B cell (primary cell): ENCODE data around the gene CPLANE2.

ENCODE experiments used
- CTCF ChIP-seq: fragments of 200-600 bp; IDR thresholded peaks from one replicate; pipeline ENCODE4 v1.8.0; 2022; ENCODE audit warnings: antibody characterized with exemption, mild to moderate bottlenecking
- EZH2 ChIP-seq: IDR thresholded peaks from 2 replicates; pipeline ENCODE4 v1.6.1; 2012; ENCODE audit warnings: borderline replicate concordance, low read depth, mild to moderate bottlenecking, moderate library complexity, low read length; ENCODE audit not compliant: insufficient read depth, poor library complexity, severe bottlenecking

DNA sequence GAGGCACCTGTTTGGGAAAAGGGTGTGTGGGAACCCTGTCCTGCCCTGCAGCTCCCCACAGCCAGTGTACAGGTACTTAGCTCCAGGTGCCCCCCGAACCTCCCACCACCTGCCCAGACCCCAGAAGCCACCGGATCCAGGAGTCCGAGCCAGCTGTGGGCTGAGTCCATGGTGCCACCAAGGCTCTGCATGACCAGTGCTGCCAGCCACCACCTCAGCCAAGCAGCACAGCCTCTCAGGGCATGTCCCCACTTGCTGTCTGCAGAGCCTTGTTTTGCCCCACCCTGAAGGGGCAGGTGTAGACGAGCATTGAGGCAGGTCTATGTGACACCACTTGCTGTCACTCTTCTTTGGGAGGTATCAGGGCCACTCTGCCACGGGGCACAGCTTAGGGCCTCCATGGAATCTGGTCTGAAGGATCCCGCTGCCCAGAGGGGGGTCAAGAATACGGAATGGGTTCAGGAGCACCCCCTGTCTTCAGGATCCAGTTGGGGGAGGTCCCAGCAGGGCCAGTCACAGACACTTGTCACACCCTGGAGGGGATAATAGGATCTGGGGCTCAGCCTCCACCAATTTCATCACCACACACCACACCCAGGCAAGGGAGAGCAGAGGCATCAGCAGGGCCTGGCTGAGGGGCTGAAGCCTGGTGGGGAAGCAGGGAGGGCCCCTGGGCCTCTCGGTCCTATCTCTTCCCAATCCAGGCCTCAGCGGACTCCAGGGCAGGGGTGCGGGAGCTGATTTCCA, 52.3 kb downstream of the CPLANE2 start:
- no peak for TF ChIP-seq CTCF
- no peak for TF ChIP-seq EZH2
